Measurements from ENCODE around the gene VANGL2.
"Not testable (repeated sequence)": the region's sequence is repeated elsewhere in the genome, so short reads cannot be mapped to it uniquely, and the experiment has no call there.

The VANGL2 gene

GRCh38 chr1:160377585-160378206 lies 22.7 kb upstream of the VANGL2 start:
- no peak overlapping the region for H3K4me3 Mint-ChIP-seq
- DNase-seq: no peak
- peaks cover 15% of the 10 kb centered on the region for H3K4me1 Mint-ChIP-seq (ENCODE audit: low read depth)
- H3K27me3 Mint-ChIP-seq: peaks cover 3% of the 10 kb centered on the region
- no peak overlapping the region for H3K27ac Mint-ChIP-seq
- H3K36me3 Mint-ChIP-seq (ENCODE audit: low read depth): no peaks in the 10 kb centered on the region
- H3K9me3 Mint-ChIP-seq: no peaks in the 10 kb centered on the region

GRCh38 chr1:160384812-160385211 lies 15.6 kb upstream of the VANGL2 start:
- H3K36me3 Mint-ChIP-seq (ENCODE audit: low read depth); H3K9me3 Mint-ChIP-seq: not testable (repeated sequence)

GRCh38 chr1:160388406-160388805 lies 12.0 kb upstream of the VANGL2 start:
- not testable (repeated sequence) for H3K27me3 Mint-ChIP-seq; H3K4me1 Mint-ChIP-seq (ENCODE audit: low read depth); H3K4me3 Mint-ChIP-seq; H3K36me3 Mint-ChIP-seq (ENCODE audit: low read depth); H3K9me3 Mint-ChIP-seq; DNase-seq; H3K27ac Mint-ChIP-seq

More at GRCh38 chr1:160384812-160385211, 15.6 kb upstream of the VANGL2 start:
- DNase-seq; H3K4me1 Mint-ChIP-seq (ENCODE audit: low read depth); H3K27me3 Mint-ChIP-seq; H3K27ac Mint-ChIP-seq; H3K4me3 Mint-ChIP-seq: not testable (repeated sequence)

DNA sequence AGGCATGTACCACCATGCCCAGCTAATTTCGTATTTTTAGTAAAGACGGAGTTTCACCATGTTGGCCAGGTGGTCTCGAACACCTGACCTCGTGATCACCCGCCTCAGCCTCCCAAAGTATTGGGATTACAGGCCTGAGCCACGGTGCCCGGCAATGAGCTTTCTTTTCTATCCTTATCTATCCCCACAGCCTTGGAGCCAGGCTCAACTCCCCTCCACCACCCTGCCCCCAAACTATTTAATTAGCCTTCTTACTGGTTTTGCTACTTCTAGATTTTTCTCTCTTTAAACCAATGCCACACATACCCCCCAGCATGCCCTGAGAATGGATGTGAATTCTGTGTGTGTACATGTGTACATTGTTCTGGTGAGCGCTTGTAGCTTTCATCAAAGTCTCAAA lies 5.7 kb upstream of the VANGL2 start:
- H3K27me3 Mint-ChIP-seq: peaks cover 10% of the 10 kb centered on the region
- no peak overlapping the region for H3K27ac Mint-ChIP-seq
- H3K9me3 Mint-ChIP-seq: no peaks in the 10 kb centered on the region
- no peak overlapping the region for H3K4me3 Mint-ChIP-seq
- no peaks in the 10 kb centered on the region for H3K36me3 Mint-ChIP-seq (ENCODE audit: low read depth)
- no peak for DNase-seq
- H3K4me1 Mint-ChIP-seq (ENCODE audit: low read depth): no peaks in the 10 kb centered on the region

- Mint-ChIP-seq H3K27me3 (peaks cover 25% of the 10 kb centered on the region), H3K9me3 (no peaks in the 10 kb centered on the region)
Measured at GRCh38 chr1:160397651-160398050, 2.7 kb upstream of the VANGL2 start.

GRCh38 chr1:160398823-160399222 lies 1.5 kb upstream of the VANGL2 start:
- H3K27me3 Mint-ChIP-seq: peaks cover 28% of the 10 kb centered on the region
- H3K4me3 Mint-ChIP-seq: no peak overlapping the region
- H3K4me1 Mint-ChIP-seq (ENCODE audit: low read depth): peaks cover 3% of the 10 kb centered on the region
- no peak for DNase-seq
- no peaks in the 10 kb centered on the region for H3K9me3 Mint-ChIP-seq
- H3K27ac Mint-ChIP-seq: no peak overlapping the region
- H3K36me3 Mint-ChIP-seq (ENCODE audit: low read depth): no peaks in the 10 kb centered on the region

More at GRCh38 chr1:160397651-160398050, 2.7 kb upstream of the VANGL2 start:
- DNase-seq: no peak
- H3K27ac Mint-ChIP-seq: no peak overlapping the region
- peaks cover 3% of the 10 kb centered on the region for H3K4me1 Mint-ChIP-seq (ENCODE audit: low read depth)
- H3K4me3 Mint-ChIP-seq: no peak overlapping the region
- H3K36me3 Mint-ChIP-seq (ENCODE audit: low read depth): no peaks in the 10 kb centered on the region

- H3K4me3 Mint-ChIP-seq: peak overlapping the region; percentile 42
- H3K4me1 Mint-ChIP-seq (ENCODE audit: low read depth): peaks cover 3% of the 10 kb centered on the region
- H3K9me3 Mint-ChIP-seq: no peaks in the 10 kb centered on the region
- H3K27me3 Mint-ChIP-seq: peaks cover 28% of the 10 kb centered on the region
- no peak for DNase-seq
- H3K27ac Mint-ChIP-seq: no peak overlapping the region
- no peaks in the 10 kb centered on the region for H3K36me3 Mint-ChIP-seq (ENCODE audit: low read depth)
Measured at GRCh38 chr1:160399544-160400222, 681 bp upstream of the VANGL2 start.

DNA sequence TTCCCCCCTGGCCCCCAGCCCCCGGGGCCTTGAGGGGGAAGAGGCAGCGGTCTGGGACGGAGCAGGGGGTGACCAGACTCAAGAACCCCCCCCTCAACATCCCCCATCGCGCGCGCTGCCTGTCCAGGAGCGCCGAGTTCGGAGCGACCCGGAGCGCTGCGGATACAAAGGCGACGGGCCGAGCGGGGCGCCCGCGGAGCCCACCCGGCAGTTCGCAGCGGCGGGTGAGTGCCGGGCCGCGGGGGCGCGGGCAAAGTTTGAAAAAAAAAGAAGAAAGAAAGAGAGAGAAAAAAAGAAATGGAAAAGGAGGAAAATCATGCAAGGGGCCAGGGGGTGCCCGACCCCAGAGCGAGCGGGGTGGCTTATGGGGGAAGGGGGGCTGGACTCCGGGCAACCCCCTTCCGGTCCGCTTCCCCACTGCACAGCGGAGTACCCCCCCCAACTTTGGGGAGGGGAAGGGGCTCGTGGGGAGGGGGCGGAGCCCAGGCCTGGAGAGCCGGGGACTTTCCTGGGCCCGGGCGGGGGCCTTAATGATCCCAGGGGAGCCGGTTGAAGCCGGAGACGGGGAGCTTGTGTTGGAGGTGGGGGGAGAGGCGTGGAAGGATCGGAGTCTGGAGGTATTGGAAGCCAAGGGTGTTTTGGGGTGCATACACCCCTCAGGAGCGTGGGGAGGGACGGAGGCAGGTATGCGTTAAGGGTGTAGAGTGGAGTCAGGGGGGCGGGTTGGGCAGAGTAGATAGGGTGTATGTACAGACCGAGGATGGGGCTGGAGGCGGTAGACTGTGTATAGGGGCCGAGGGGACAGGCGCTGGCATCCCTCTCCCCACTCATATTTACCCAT lies 502 bp downstream of the VANGL2 start:
- Mint-ChIP-seq H3K36me3 (ENCODE audit: low read depth) (no peaks in the 10 kb centered on the region), H3K9me3 (no peaks in the 10 kb centered on the region), H3K27ac (no peak overlapping the region), H3K4me3 (peak overlapping the region; percentile 48), H3K4me1 (ENCODE audit: low read depth) (peaks cover 3% of the 10 kb centered on the region), H3K27me3 (peaks cover 26% of the 10 kb centered on the region)
- peak; percentile 41 for DNase-seq

GRCh38 chr1:160401487-160401805 lies 1.1 kb downstream of the VANGL2 start:
- Mint-ChIP-seq H3K27ac (no peak overlapping the region), H3K4me1 (ENCODE audit: low read depth) (peaks cover 3% of the 10 kb centered on the region), H3K27me3 (peaks cover 26% of the 10 kb centered on the region), H3K4me3 (no peak overlapping the region), H3K9me3 (no peaks in the 10 kb centered on the region), H3K36me3 (ENCODE audit: low read depth) (no peaks in the 10 kb centered on the region)
- no peak for DNase-seq

- Mint-ChIP-seq H3K36me3 (ENCODE audit: low read depth) (no peaks in the 10 kb centered on the region), H3K9me3 (no peaks in the 10 kb centered on the region), H3K4me1 (ENCODE audit: low read depth) (peaks cover 3% of the 10 kb centered on the region), H3K27ac (no peak overlapping the region), H3K27me3 (peaks cover 26% of the 10 kb centered on the region), H3K4me3 (no peak overlapping the region)
- no peak for DNase-seq
Measured at GRCh38 chr1:160402001-160402795, 1.8 kb downstream of the VANGL2 start.

GRCh38 chr1:160403244-160403643 lies 2.9 kb downstream of the VANGL2 start:
- Mint-ChIP-seq H3K9me3 (no peaks in the 10 kb centered on the region), H3K27ac (no peak overlapping the region), H3K4me1 (ENCODE audit: low read depth) (peaks cover 3% of the 10 kb centered on the region), H3K4me3 (no peak overlapping the region), H3K36me3 (ENCODE audit: low read depth) (no peaks in the 10 kb centered on the region), H3K27me3 (peaks cover 26% of the 10 kb centered on the region)
- DNase-seq: no peak

- no peak for DNase-seq
- Mint-ChIP-seq H3K4me1 (ENCODE audit: low read depth) (peaks cover 3% of the 10 kb centered on the region), H3K27me3 (peaks cover 22% of the 10 kb centered on the region), H3K9me3 (no peaks in the 10 kb centered on the region), H3K36me3 (ENCODE audit: low read depth) (no peaks in the 10 kb centered on the region), H3K4me3 (no peak overlapping the region), H3K27ac (no peak overlapping the region)
Measured at GRCh38 chr1:160404094-160404493, 3.7 kb downstream of the VANGL2 start.

GRCh38 chr1:160405331-160405877 lies 5.0 kb downstream of the VANGL2 start:
- H3K27me3 Mint-ChIP-seq: peaks cover 18% of the 10 kb centered on the region
- H3K9me3 Mint-ChIP-seq: no peaks in the 10 kb centered on the region
- peaks cover 3% of the 10 kb centered on the region for H3K4me1 Mint-ChIP-seq (ENCODE audit: low read depth)

More at GRCh38 chr1:160405331-160405877, 5.0 kb downstream of the VANGL2 start:
- no peak for DNase-seq
- no peak overlapping the region for H3K27ac Mint-ChIP-seq
- H3K36me3 Mint-ChIP-seq (ENCODE audit: low read depth): no peaks in the 10 kb centered on the region
- no peak overlapping the region for H3K4me3 Mint-ChIP-seq
